Mammary epithelial cell (primary cell): Measurements from ENCODE around the gene C19orf25.

ENCODE experiments used
- CTCF ChIP-seq, 2 donors: IDR thresholded peaks in 1 of 2; conservative IDR thresholded peaks in 1 of 2; 2 replicates each; pipeline ENCODE4 v1.5.1; 2011 to 2012; ENCODE audit warnings: inconsistent platforms in 2 of 2, low read length in 2 of 2, mild to moderate bottlenecking in 2 of 2, control low read depth in 1 of 2, low read depth in 1 of 2; ENCODE audit not compliant: insufficient read depth in 1 of 2; ENCODE audit errors: extremely low read depth in 1 of 2
- EZH2 ChIP-seq: IDR thresholded peaks from 2 replicates; pipeline ENCODE4 v1.6.1; 2012; ENCODE audit warnings: low read length, inconsistent platforms, borderline replicate concordance

GRCh38 chr19:1457892-1458291, 21.1 kb downstream of the C19orf25 start:
- no peak for TF ChIP-seq CTCF (conservative IDR thresholded peaks at IDR 0.05 in 1 of 2, IDR thresholded peaks at IDR 0.05 in 1 of 2; ENCODE audit: extremely low read depth in 1 of 2, insufficient read depth in 1 of 2, low read depth in 1 of 2, low read length in 2 of 2)
- no peak for TF ChIP-seq EZH2
